Stimulated activated naive CD8-positive, alpha-beta T cell treated with anti-CD3 and anti-CD28 coated beads, Interleukin-15, amount 100 ng/mL, for 72 hours (primary cell): ENCODE measurements around the gene DYRK1A.

Experiments
- ATAC-seq: fragments of 150-1000 bp; cut with Tn5 transposase; 2 replicates; pipeline ENCODE4 v1.10.0; 2021; ENCODE audit warnings: mild to moderate bottlenecking, moderate library complexity
- DNase-seq, 2 donors: peaks; one replicate each; pipeline ENCODE4 v3.0.0; 2021 to 2022
- H3K27ac Mint-ChIP-seq, 2 donors: one replicate each; pipeline ENCODE4 v1.8.0; 2022; ENCODE audit warnings: mild to moderate bottlenecking in 2 of 2, mixed read lengths in 2 of 2, moderate library complexity in 2 of 2
- H3K27me3 Mint-ChIP-seq: one replicate; pipeline ENCODE4 v1.8.0; 2022; ENCODE audit warnings: mixed read lengths
- H3K4me1 Mint-ChIP-seq: one replicate; pipeline ENCODE4 v1.8.0; 2022; ENCODE audit warnings: mild to moderate bottlenecking, mixed read lengths
- H3K4me3 Mint-ChIP-seq, 2 donors: one replicate each; pipeline ENCODE4 v1.8.0; 2022; ENCODE audit warnings: mild to moderate bottlenecking in 2 of 2, mixed read lengths in 2 of 2, moderate library complexity in 1 of 2
- H3K9me3 Mint-ChIP-seq, 2 donors: one replicate each; pipeline ENCODE4 v1.8.0; 2022; ENCODE audit warnings: mixed read lengths in 2 of 2

The DYRK1A gene

GRCh38 chr21:37393030-37393429 is 26.5 kb downstream of the DYRK1A start:
- DNase-seq, result no peak
- ATAC-seq, result no peak
- Mint-ChIP-seq H3K4me1 (peaks cover 79% of the 10 kb centered on the region), H3K27ac (no peak overlapping the region), H3K9me3 (no peaks in the 10 kb centered on the region), H3K27me3 (no peaks in the 10 kb centered on the region), H3K4me3 (no peak overlapping the region)

- H3K27ac Mint-ChIP-seq, result no peak overlapping the region
- ATAC-seq, result no peak
- no peaks in the 10 kb centered on the region for H3K27me3 Mint-ChIP-seq
- H3K4me3 Mint-ChIP-seq, result no peak overlapping the region
- no peaks in the 10 kb centered on the region for H3K9me3 Mint-ChIP-seq
- no peak for DNase-seq
- H3K4me1 Mint-ChIP-seq, result peaks cover 80% of the 10 kb centered on the region
These were observed 27.2 kb downstream of the DYRK1A start for GRCh38 chr21:37393786-37394185.

- ATAC-seq (no peak), DNase-seq (no peak)
- Mint-ChIP-seq H3K27me3 (no peaks in the 10 kb centered on the region), H3K4me1 (peaks cover 81% of the 10 kb centered on the region), H3K4me3 (no peak overlapping the region), H3K9me3 (no peaks in the 10 kb centered on the region), H3K27ac (no peak overlapping the region)
These were observed 29.4 kb downstream of the DYRK1A start for GRCh38 chr21:37395961-37396360.

GRCh38 chr21:37396855-37397254 is 30.3 kb downstream of the DYRK1A start:
- no peak for DNase-seq
- peaks cover 77% of the 10 kb centered on the region for H3K4me1 Mint-ChIP-seq
- no peaks in the 10 kb centered on the region for H3K27me3 Mint-ChIP-seq
- ATAC-seq, result peak; percentile 48
- H3K4me3 Mint-ChIP-seq, result no peak overlapping the region
- no peak overlapping the region for H3K27ac Mint-ChIP-seq
- peaks cover 0 to under 1% of the 10 kb centered on the region in 2 donors for H3K9me3 Mint-ChIP-seq

DNA sequence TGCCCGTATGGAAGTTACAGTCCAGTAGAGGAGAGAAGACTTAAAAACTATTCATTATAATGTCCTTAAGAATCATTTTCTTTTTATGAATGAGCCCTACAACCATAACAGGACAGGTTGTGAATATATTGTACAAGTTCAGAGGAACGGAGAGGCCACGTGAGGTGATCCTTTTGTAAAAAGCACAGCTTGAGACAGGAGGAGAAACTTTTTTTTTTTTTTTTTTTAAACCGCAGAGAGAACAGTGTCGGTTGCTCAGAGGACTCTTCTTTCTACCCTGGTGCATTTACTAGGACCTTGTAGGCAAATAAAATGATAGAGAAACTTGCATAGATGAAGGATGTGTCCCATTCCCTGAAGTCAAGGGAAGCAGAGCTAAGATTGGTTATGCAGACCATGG is 32.1 kb downstream of the DYRK1A start:
- no peaks in the 10 kb centered on the region for H3K27me3 Mint-ChIP-seq
- ATAC-seq (peak; percentile 55), DNase-seq (no peak)
- peaks cover 11 to 14% of the 10 kb centered on the region in 2 donors for H3K9me3 Mint-ChIP-seq
- H3K4me1 Mint-ChIP-seq, result peaks cover 77% of the 10 kb centered on the region
- H3K4me3 Mint-ChIP-seq, result peak overlapping the region; percentile 49 to 52
- peak overlapping the region in 1 of 2 donors; percentile 8 for H3K27ac Mint-ChIP-seq

GRCh38 chr21:37402251-37402867 is 35.8 kb downstream of the DYRK1A start:
- H3K9me3 Mint-ChIP-seq, result peaks cover 11 to 17% of the 10 kb centered on the region in 2 donors
- H3K27ac Mint-ChIP-seq, result no peak overlapping the region
- ATAC-seq (no peak), DNase-seq (no peak)
- H3K27me3 Mint-ChIP-seq, result no peaks in the 10 kb centered on the region
- H3K4me3 Mint-ChIP-seq, result peak overlapping the region in 1 of 2 donors; percentile 2
- H3K4me1 Mint-ChIP-seq, result peaks cover 87% of the 10 kb centered on the region

DNA sequence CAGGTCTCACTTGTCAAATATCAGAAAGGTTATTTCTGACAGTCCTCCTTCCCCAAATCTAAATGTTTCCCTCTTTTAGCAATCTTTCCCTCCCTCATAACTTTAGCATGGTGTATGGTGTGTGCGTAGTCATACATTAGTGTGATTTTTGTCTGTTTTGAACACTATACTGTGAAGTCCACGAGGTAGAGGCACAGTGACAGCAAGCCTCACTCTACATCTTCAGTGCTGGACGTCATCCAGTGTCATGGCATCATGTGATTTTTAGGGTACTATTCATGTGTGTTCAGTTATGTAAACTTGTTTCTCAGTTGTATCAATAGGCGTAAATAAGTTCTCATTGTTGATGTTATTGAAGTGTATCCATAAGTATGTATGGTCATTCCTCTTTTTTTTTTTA is 39.1 kb downstream of the DYRK1A start:
- DNase-seq, result no peak
- Mint-ChIP-seq H3K27ac (no peak overlapping the region), H3K4me1 (peaks cover 85% of the 10 kb centered on the region), H3K9me3 (peaks cover 11 to 17% of the 10 kb centered on the region in 2 donors), H3K4me3 (no peak overlapping the region), H3K27me3 (no peaks in the 10 kb centered on the region)
- ATAC-seq, result no peak

DNA sequence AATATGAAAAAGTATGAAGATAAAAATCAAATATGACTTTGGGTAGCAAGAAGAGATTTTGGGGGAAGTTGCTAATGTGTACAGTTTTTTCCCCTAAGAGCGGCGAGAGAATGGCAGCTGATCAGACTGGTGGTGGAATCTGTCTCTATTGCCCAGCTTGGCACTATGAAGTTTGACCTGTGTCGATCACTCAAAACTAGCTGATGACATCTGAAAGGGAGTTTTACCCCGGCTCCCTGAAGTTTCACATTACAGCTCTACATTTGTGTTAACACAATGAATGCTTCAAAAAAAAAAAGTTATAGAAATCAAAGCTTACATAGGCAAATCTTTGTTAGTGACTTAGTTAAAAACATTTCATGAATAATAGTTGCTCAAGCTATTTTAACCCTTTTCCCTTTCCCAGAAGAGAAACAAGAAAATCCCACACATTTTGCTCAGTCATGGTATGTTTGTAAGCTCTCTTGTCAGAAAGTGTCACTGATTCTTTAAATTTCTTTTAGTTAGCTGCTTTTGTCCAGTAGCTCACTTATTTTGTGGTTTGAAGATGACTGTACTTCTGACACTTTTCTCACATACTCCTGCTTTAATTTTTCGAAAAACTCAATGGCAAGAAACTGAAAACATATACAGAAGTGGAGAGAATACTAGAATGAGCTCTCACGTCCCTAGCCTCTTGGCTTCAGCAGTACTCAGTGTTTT is 41.3 kb downstream of the DYRK1A start:
- H3K4me1 Mint-ChIP-seq, result peaks cover 85% of the 10 kb centered on the region
- peak; percentile 59 for ATAC-seq
- no peak for DNase-seq
- peak overlapping the region; percentile 21 to 36 for H3K27ac Mint-ChIP-seq
- peaks cover 2 to 6% of the 10 kb centered on the region in 2 donors for H3K9me3 Mint-ChIP-seq
- H3K4me3 Mint-ChIP-seq, result peak overlapping the region; percentile 47 to 51
- H3K27me3 Mint-ChIP-seq, result no peaks in the 10 kb centered on the region

GRCh38 chr21:37408464-37409193 is 42.1 kb downstream of the DYRK1A start:
- Mint-ChIP-seq H3K27me3 (no peaks in the 10 kb centered on the region), H3K9me3 (peaks cover 0 to 3% of the 10 kb centered on the region in 2 donors)

DNA sequence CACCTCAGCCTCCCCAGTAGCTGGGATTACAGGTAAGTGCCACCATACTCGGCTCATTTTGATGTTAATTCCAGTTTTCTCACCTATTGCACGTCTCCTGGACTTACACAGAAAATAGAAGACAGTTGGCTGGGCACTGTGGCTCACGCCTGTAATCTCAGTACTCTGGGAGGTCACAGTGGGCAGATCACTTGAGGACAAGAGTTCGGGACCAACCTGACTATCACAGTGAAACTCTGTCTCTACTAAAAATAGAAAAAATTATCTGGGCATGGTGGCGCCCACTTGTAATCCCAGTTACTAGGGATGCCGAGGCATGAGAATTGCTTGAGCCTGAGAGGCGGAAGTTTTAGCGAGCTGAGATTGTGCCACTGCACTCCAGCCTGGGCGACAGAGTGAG is 44.1 kb downstream of the DYRK1A start:
- no peak overlapping the region for H3K4me3 Mint-ChIP-seq
- DNase-seq (no peak), ATAC-seq (no peak)
- H3K27me3 Mint-ChIP-seq, result no peaks in the 10 kb centered on the region
- no peaks in the 10 kb centered on the region for H3K9me3 Mint-ChIP-seq
- H3K27ac Mint-ChIP-seq, result no peak overlapping the region
- peaks cover 88% of the 10 kb centered on the region for H3K4me1 Mint-ChIP-seq

More at GRCh38 chr21:37408464-37409193, 42.1 kb downstream of the DYRK1A start:
- peak overlapping the region; percentile 9 to 47 for H3K4me3 Mint-ChIP-seq
- peak overlapping the region; percentile 36 to 79 for H3K27ac Mint-ChIP-seq
- ATAC-seq (peak; percentile 87), DNase-seq (no peak)
- peaks cover 88% of the 10 kb centered on the region for H3K4me1 Mint-ChIP-seq

DNA sequence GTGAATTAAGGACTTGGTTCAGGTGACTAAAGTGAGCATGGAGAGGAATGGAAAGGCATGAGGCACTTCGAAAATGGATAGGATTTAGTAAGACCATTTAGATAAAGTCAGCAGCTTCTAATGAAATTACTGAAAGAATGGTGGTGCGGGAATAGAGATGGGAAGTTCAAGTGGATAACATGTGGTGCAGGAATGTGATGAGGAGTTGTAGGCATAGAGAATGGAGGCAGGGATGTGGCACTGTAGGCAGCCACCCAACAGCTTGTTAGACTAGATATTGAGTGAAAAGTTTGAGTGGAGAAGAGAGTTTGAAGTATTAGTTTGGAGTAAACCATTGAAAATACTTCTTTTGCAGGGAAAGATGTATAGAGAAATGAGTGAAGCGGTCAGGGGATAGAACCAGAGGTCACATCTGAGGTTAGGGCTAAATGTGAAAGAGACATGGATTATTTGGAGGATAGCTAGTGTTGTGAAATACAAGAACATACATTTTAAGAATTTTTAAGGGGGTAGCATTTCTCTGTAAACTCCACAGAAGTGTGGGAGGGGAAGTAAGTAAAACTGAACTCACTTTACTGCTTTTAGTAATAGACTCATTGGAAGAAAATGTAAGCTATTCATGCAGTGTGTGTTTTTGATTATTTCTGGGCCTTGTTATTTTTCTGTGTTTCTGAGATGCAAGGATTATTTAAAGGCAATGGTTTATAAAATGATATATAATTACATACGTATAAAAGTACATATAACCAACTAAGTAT is 46.2 kb downstream of the DYRK1A start:
- Mint-ChIP-seq H3K4me3 (no peak overlapping the region), H3K9me3 (no peaks in the 10 kb centered on the region), H3K27me3 (no peaks in the 10 kb centered on the region), H3K27ac (no peak overlapping the region), H3K4me1 (peaks cover 80% of the 10 kb centered on the region)
- no peak for ATAC-seq
- DNase-seq, result no peak

- no peaks in the 10 kb centered on the region for H3K9me3 Mint-ChIP-seq
- no peaks in the 10 kb centered on the region for H3K27me3 Mint-ChIP-seq
- H3K4me3 Mint-ChIP-seq, result no peak overlapping the region
- ATAC-seq (no peak), DNase-seq (no peak)
- H3K4me1 Mint-ChIP-seq, result peaks cover 76% of the 10 kb centered on the region
- no peak overlapping the region for H3K27ac Mint-ChIP-seq
These were observed 47.1 kb downstream of the DYRK1A start for GRCh38 chr21:37413553-37414291.

GRCh38 chr21:37414292-37415253 is 48.0 kb downstream of the DYRK1A start:
- Mint-ChIP-seq H3K9me3 (no peaks in the 10 kb centered on the region), H3K4me3 (peak overlapping the region in 1 of 2 donors; percentile 42), H3K4me1 (peaks cover 79% of the 10 kb centered on the region), H3K27me3 (no peaks in the 10 kb centered on the region), H3K27ac (peak overlapping the region in 1 of 2 donors; percentile 38)
- DNase-seq (no peak), ATAC-seq (no peak)

- no peak for DNase-seq
- Mint-ChIP-seq H3K4me1 (peaks cover 79% of the 10 kb centered on the region), H3K9me3 (no peaks in the 10 kb centered on the region), H3K27me3 (no peaks in the 10 kb centered on the region), H3K4me3 (peak overlapping the region in 1 of 2 donors; percentile 41), H3K27ac (no peak overlapping the region)
- no peak for ATAC-seq
These were observed 49.4 kb downstream of the DYRK1A start for GRCh38 chr21:37415939-37416338.
